DMS153 (cell line): ENCODE measurements around the gene CLCF1.

Experiments used
- DNase-seq: peaks from one replicate; lab custom pipeline; 2025; lab: John Stamatoyannopoulos, UW

The CLCF1 gene

GRCh38 chr11:67356387-67356863 lies 17.0 kb downstream of the CLCF1 start:
- DNase-seq: no peak

- no peak for DNase-seq
Observed at GRCh38 chr11:67355794-67356386, 17.5 kb downstream of the CLCF1 start.

DNA sequence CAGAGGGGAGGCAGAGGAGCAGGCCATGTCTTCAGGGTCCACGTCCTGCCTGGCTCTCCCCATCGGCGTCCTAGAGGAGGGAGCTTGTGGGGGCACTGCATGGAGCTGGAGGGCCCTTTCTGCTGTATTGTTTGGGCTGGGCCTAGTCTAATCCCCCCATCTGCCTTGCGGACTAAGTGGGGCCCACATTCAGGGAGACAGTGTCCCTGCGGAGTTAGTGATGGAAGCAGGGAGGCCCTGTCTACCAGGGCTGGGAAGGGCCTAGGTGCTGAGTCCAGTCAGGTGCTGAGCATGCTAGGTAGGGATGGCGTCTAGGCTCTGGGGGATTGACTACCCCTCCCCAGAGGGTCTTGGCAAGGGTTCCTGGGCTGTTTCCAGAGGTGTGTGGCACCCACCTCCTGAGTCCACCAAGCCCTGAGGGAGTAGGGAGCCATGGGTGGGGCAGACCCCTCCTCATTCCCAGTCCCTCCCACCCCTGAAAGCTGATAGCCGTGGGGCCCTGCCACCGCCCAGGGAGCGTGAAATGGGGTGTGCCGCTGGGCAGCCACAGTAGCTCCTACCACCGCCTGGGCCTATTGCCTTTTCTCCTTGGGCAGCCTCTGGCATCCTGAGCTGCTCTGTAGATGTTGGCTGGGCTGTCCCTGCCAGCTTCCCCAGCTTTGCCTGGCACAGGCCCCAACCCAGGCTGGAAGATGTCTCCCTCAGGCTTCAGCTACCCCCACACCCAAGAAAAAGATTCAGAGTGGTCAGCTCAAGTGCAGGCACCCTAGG lies 18.2 kb downstream of the CLCF1 start:
- no peak for DNase-seq

DNA sequence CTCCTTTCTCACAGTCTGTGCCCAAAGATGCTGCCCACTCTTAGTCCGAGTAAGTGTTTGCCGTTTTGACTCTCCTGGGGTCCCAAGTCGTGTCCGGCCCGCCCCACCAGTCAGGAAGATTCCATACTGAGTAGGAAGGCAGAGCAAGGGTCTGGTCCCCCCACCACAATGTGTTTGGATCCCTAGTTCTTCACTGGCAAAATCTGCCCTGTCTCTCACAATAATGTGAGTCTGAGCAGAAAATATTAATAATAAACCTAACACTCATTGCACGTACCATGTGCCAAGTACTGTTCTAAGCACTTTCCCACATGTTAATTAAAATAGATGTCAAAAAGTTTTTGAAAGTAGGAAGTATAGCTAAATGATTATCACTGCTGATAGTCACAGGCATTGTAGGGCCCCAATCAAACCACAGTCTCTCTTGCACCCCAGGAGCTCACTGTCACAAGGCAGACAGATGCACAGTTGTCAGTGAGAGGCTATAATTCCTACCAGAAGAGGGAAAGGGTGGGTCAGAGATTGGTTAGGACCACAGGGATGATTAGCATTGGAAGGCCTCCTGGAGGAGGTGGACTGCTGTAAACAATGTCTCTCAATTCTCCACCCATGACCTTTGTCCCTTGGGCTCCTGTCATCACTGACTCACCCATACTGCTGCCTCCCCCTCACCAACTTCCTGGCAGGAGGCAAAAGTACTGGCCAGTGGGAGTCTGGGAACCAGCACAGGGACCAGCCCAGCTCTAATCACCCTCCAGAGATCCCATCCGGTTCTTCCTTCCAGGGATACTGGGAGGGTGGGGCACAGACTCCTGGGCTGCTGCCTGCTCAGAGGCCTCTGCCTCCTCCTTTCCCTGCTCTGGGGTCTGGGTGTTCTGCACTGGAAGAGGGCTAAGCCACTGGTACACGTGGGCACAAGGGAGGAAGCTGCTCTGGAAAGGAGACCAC lies 19.0 kb downstream of the CLCF1 start:
- no peak for DNase-seq

- DNase-seq: peak; percentile 88
Observed at GRCh38 chr11:67353317-67354074, 19.9 kb downstream of the CLCF1 start, which contains the start of gene POLD4. Gene POLD4 (minus strand): TSS chr11:67353546. CDS start chr11:67353399, 147 bp downstream.

GRCh38 chr11:67352546-67353316 lies 20.7 kb downstream of the CLCF1 start:
- peak; percentile 66 for DNase-seq

- no peak for DNase-seq
Observed at GRCh38 chr11:67351275-67352005, 22.0 kb downstream of the CLCF1 start.

GRCh38 chr11:67349928-67350465 lies 23.4 kb downstream of the CLCF1 start:
- DNase-seq: no peak

GRCh38 chr11:67349457-67349856 lies 23.9 kb downstream of the CLCF1 start:
- DNase-seq: no peak

DNA sequence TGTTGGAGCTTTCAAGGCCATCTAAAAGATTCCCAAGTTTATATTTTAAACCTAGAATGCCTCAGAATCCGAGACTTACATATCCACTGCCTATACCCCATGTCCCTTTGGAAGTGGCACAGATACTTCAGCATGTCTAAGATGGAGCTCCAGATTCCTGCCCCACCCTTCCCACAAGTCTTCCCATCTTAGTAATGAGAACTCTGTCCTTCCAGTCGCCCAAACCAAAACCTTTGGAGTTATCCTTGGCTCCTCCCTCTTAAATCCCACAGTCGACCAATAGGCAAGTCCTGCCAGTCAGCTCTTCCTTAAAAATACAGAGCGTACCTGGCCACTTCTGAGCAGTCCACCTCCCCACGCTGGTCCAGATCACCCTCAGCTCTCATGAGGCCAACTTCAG lies 24.4 kb downstream of the CLCF1 start:
- no peak for DNase-seq

DNA sequence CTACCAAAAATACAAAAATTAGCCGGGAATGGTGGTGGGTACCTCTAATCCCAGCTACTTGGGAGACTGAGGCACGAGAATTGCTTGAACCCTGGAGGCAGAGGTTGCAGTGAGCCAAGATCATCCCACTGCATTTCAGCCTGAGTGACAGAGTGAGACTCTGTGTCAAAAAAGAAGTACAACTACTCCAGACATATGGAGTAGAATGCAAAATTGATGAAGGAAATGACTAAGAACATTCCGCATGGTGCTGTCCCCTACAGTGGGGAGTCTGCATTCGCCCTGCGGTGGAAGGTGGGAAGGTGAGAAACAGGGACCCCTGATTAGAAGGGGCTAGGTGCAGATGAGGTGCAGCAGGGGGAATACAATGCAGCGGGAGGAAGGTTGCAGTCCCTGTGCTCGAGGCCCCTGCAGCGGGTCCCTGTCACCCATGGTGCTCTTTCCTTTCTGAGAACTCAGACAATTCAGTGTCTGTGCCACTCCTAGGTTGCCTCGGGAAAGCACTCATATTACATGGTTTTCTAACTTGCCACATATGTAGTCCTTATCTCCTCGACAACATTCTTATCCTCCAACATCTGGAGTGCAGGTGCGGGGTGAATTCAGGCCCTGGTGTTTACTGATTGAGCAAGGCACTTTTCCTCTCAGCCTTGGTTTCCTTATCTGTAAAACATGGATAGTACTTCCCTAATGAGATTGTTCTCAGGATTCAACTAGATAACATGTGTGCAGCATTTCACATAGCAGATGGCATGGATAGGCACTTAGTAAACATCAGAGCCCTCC lies 25.2 kb downstream of the CLCF1 start:
- no peak for DNase-seq

DNA sequence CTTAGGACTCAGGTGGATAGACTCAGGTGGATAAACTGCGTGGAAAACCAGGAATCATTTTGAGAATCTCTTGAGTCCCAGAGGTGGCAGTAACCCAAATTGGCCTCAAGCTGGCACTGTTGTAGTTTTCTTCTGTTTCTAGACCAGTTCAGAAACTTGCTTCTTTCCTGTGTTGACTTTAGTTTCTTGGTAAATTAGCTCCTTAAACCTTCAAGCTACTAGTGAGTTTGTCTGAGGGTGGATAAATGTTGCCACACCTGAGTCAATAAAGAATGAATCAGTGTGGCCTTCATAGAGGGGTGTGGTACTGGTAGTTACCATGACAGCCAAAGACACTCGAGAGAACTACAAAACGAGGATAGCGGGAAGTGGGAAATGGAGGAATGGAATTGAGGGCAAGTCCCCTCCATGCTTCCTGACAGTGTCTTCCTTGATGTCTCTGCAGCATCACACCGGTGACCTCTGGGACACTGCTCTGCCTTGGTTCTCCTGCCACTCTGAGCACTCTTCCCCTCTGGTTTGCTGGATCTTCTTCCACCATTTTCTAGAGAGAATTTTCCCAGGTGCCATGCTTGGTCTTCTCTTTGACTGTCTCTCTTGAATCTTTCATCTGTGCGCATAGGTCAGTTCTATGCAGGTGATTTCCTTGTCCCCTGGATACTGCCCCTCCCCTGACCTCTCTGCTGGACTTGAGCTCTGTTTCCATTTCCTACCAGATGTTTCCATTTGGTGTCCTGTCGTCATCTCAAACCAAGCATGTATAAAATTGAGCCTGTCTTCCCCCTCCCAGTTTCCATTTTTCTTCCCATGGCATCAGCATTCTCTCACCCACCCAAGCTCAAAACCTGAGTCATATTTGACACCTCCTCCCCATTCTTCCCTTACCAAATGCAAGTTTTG lies 27.2 kb downstream of the CLCF1 start:
- DNase-seq: peak; percentile 36

GRCh38 chr11:67345247-67345919 lies 28.0 kb downstream of the CLCF1 start:
- no peak for DNase-seq

DNA sequence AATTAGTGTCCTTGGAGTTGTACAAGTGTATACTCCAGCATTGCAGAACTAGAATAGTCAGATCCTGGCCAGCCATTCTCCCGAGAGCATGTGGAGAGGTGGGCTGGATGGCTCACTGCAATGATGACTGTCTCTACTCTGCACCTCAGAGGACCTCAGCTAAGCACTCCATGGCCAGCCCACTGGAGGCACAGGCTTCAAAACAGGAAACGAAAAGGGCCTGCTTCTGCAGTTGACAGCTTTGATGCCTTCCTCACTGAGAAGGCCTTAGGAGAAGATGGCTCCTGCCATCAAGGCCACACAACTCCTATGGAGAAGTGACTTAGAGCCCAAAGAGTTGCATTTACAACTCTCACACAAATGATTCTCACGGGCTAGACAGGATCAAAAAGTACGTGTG lies 29.1 kb downstream of the CLCF1 start:
- DNase-seq: no peak

DNA sequence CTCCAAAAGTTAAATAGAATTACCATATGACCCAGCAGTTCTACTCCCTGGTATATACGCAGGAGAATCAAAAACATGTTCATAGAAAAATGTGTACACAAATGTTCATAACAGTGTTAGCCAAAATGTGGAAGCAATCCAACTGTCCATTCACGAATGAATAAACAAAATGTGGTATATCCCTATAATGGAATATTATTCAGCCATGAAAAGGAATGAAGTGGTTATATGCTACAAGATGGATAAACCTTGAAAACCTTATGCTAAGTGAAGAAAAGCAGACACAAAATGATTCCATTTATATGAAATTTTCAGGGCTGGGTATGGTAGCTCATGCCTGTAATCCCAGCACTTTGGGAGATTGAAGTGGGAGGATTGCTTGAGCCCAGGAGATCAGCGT lies 36.1 kb downstream of the CLCF1 start:
- no peak for DNase-seq

DNA sequence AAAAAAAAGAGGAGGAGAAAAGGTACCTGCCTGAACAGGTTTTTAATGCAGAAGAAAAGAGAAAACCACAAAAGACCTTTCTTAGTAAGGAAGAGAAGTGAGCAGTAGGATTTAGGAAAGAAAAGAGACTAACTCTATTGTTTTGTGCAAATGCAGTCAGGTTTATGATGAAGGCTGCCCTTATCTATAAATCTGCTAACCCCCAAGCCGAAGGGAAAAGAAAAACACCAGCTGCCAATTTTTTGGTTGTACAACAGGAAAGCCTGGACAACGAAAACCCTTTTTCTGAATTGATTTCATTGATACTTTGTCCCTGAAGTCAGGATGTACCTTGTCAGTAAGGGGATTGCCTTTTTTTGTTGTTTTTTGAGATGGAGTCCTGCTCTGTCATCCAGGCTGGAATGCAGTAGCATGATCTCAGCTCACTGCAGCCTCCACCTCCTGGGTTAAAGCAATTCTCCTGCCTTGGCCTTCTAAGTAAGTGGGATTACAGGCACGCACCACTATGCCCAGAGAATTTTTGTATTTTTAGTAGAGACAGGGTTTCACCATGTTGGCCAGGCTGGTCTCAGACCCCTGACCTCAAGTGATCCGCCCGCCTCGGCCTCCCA lies 41.2 kb downstream of the CLCF1 start:
- no peak for DNase-seq

GRCh38 chr11:67323526-67323925 lies 49.9 kb downstream of the CLCF1 start:
- DNase-seq: no peak
